ENCODE data around the gene NDRG4.
"Not testable (repeated sequence)": the region's sequence is repeated elsewhere in the genome, so short reads cannot be mapped to it uniquely, and the experiment has no call there.

NDRG4 gene

GRCh38 chr16:58465817-58466216 is 34.1 kb upstream of the NDRG4 start:
- no peak for DNase-seq

- no peak for DNase-seq
Observed at GRCh38 chr16:58466396-58466795, 33.5 kb upstream of the NDRG4 start.

GRCh38 chr16:58467905-58468304 is 32.0 kb upstream of the NDRG4 start:
- DNase-seq: no peak

GRCh38 chr16:58471209-58471975 is 28.6 kb upstream of the NDRG4 start:
- peak; percentile 70 for DNase-seq

- no peak for DNase-seq
Observed at GRCh38 chr16:58472266-58472665, 27.7 kb upstream of the NDRG4 start.

GRCh38 chr16:58472827-58473226 is 27.1 kb upstream of the NDRG4 start:
- no peak for DNase-seq

- DNase-seq: no peak
Observed at GRCh38 chr16:58474296-58474695, 25.6 kb upstream of the NDRG4 start.

- no peak for DNase-seq
Observed at GRCh38 chr16:58475091-58475619, 24.8 kb upstream of the NDRG4 start.

- DNase-seq: no peak
Observed at GRCh38 chr16:58476791-58477190, 23.2 kb upstream of the NDRG4 start.

GRCh38 chr16:58478427-58478826 is 21.5 kb upstream of the NDRG4 start:
- no peak for DNase-seq

GRCh38 chr16:58481226-58481869 is 18.6 kb upstream of the NDRG4 start:
- no peak for DNase-seq

- DNase-seq: no peak
Observed at GRCh38 chr16:58481931-58482330, 18.0 kb upstream of the NDRG4 start.

GRCh38 chr16:58485184-58485887 is 14.6 kb upstream of the NDRG4 start:
- DNase-seq: no peak

- DNase-seq: peak; percentile 93
Observed at GRCh38 chr16:58487566-58488351, 12.2 kb upstream of the NDRG4 start.

GRCh38 chr16:58488531-58488930 is 11.4 kb upstream of the NDRG4 start:
- DNase-seq: no peak

GRCh38 chr16:58490065-58490464 is 9.9 kb upstream of the NDRG4 start:
- no peak for DNase-seq

- not testable (repeated sequence) for DNase-seq
Observed at GRCh38 chr16:58490539-58490938, 9.4 kb upstream of the NDRG4 start.

- DNase-seq: peak; percentile 52
Observed at GRCh38 chr16:58492066-58492465, 7.9 kb upstream of the NDRG4 start.

GRCh38 chr16:58492735-58493134 is 7.2 kb upstream of the NDRG4 start:
- DNase-seq: peak; percentile 39

- DNase-seq: no peak
Observed at GRCh38 chr16:58493756-58494431, 6.0 kb upstream of the NDRG4 start.

- peak; percentile 76 for DNase-seq
Observed at GRCh38 chr16:58494981-58495520, 4.9 kb upstream of the NDRG4 start.
